HG03571 (cell line): ENCODE measurements around the gene C1orf21.

Source experiments
- ATAC-seq: cut with Tn5 transposase; IDR thresholded peaks from one replicate; pipeline ENCODE4 v1.9.1; 2021; ENCODE audit not compliant: unreplicated experiment

The C1orf21 gene

GRCh38 chr1:184387069-184387475 lies 243 bp downstream of the C1orf21 start:
- ATAC-seq, result peak; percentile 31

GRCh38 chr1:184387476-184388318 lies 868 bp downstream of the C1orf21 start:
- ATAC-seq, result peak; percentile 10

GRCh38 chr1:184388319-184388889 lies 1.6 kb downstream of the C1orf21 start:
- no peak for ATAC-seq

- no peak for ATAC-seq
Observed at GRCh38 chr1:184388971-184389370, 2.1 kb downstream of the C1orf21 start.

- ATAC-seq, result no peak
Observed at GRCh38 chr1:184389446-184389845, 2.6 kb downstream of the C1orf21 start.

- ATAC-seq, result no peak
Observed at GRCh38 chr1:184390889-184391288, 4.1 kb downstream of the C1orf21 start.

GRCh38 chr1:184392067-184392466 lies 5.2 kb downstream of the C1orf21 start:
- ATAC-seq, result no peak

GRCh38 chr1:184392779-184393522 lies 6.1 kb downstream of the C1orf21 start:
- ATAC-seq, result no peak

GRCh38 chr1:184393962-184394361 lies 7.1 kb downstream of the C1orf21 start:
- no peak for ATAC-seq

GRCh38 chr1:184395370-184395769 lies 8.5 kb downstream of the C1orf21 start:
- ATAC-seq, result no peak

- ATAC-seq, result no peak
Observed at GRCh38 chr1:184395937-184396480, 9.2 kb downstream of the C1orf21 start.

GRCh38 chr1:184399192-184399847 lies 12.5 kb downstream of the C1orf21 start:
- ATAC-seq, result no peak

GRCh38 chr1:184403961-184404726 lies 17.3 kb downstream of the C1orf21 start:
- ATAC-seq, result no peak

- ATAC-seq, result no peak
Observed at GRCh38 chr1:184404727-184405027, 17.8 kb downstream of the C1orf21 start.

- no peak for ATAC-seq
Observed at GRCh38 chr1:184405094-184405800, 18.4 kb downstream of the C1orf21 start.

GRCh38 chr1:184405801-184406142 lies 18.9 kb downstream of the C1orf21 start:
- ATAC-seq, result no peak

- ATAC-seq, result no peak
Observed at GRCh38 chr1:184406479-184406878, 19.6 kb downstream of the C1orf21 start.

- no peak for ATAC-seq
Observed at GRCh38 chr1:184407816-184408510, 21.1 kb downstream of the C1orf21 start.

GRCh38 chr1:184408580-184408979 lies 21.8 kb downstream of the C1orf21 start:
- no peak for ATAC-seq
